ENCODE measurements around the gene SLC6A13.
"Not testable (repeated sequence)": the region's sequence is repeated elsewhere in the genome, so short reads cannot be mapped to it uniquely, and the experiment has no call there.

SLC6A13 gene

GRCh38 chr12:232731-233614, 29.7 kb downstream of the SLC6A13 start:
- no peak for DNase-seq

- DNase-seq = no peak
Measured at GRCh38 chr12:230925-231671, 31.5 kb downstream of the SLC6A13 start.

GRCh38 chr12:229441-230191, 33.0 kb downstream of the SLC6A13 start:
- DNase-seq = no peak

- DNase-seq = no peak
Measured at GRCh38 chr12:228846-229200, 33.8 kb downstream of the SLC6A13 start.

- no peak for DNase-seq
Measured at GRCh38 chr12:227923-228845, 34.5 kb downstream of the SLC6A13 start.

- DNase-seq = no peak
Measured at GRCh38 chr12:227286-227915, 35.2 kb downstream of the SLC6A13 start.

- no peak for DNase-seq
Measured at GRCh38 chr12:226401-226800, 36.2 kb downstream of the SLC6A13 start.

- DNase-seq = no peak
Measured at GRCh38 chr12:225012-225411, 37.6 kb downstream of the SLC6A13 start.

- DNase-seq = no peak
Measured at GRCh38 chr12:224330-224729, 38.3 kb downstream of the SLC6A13 start.

GRCh38 chr12:223841-224240, 38.8 kb downstream of the SLC6A13 start:
- no peak for DNase-seq

- no peak for DNase-seq
Measured at GRCh38 chr12:221736-222135, 40.9 kb downstream of the SLC6A13 start.

GRCh38 chr12:220946-221550, 41.6 kb downstream of the SLC6A13 start:
- no peak for DNase-seq

GRCh38 chr12:220491-220890, 42.1 kb downstream of the SLC6A13 start:
- no peak for DNase-seq

- DNase-seq = peak; percentile 50
Measured at GRCh38 chr12:219891-220352, 42.7 kb downstream of the SLC6A13 start.

GRCh38 chr12:218728-219590, 43.7 kb downstream of the SLC6A13 start:
- DNase-seq = no peak

- DNase-seq = no peak
Measured at GRCh38 chr12:218221-218620, 44.4 kb downstream of the SLC6A13 start.

- not testable (repeated sequence) for DNase-seq
Measured at GRCh38 chr12:217029-217428, 45.6 kb downstream of the SLC6A13 start.

GRCh38 chr12:215116-215515, 47.5 kb downstream of the SLC6A13 start:
- no peak for DNase-seq

- DNase-seq = no peak
Measured at GRCh38 chr12:214003-214741, 48.5 kb downstream of the SLC6A13 start, which contains the start of gene SLC6A12. Gene SLC6A12 (minus strand): TSS chr12:214157. CDS start chr12:209986, 4,171 bp downstream.
